ENCODE data around the gene NCAPH2. TPM values are rescaled to one million over a fixed set of nuclear protein-coding genes. Genes with fewer than 3 reads are reported as not detected.

The NCAPH2 gene
- total RNA-seq, result 21.6 and 25.3 TPM in 2 replicates
- 23.1 TPM for polyA plus RNA-seq (2012)

DNA sequence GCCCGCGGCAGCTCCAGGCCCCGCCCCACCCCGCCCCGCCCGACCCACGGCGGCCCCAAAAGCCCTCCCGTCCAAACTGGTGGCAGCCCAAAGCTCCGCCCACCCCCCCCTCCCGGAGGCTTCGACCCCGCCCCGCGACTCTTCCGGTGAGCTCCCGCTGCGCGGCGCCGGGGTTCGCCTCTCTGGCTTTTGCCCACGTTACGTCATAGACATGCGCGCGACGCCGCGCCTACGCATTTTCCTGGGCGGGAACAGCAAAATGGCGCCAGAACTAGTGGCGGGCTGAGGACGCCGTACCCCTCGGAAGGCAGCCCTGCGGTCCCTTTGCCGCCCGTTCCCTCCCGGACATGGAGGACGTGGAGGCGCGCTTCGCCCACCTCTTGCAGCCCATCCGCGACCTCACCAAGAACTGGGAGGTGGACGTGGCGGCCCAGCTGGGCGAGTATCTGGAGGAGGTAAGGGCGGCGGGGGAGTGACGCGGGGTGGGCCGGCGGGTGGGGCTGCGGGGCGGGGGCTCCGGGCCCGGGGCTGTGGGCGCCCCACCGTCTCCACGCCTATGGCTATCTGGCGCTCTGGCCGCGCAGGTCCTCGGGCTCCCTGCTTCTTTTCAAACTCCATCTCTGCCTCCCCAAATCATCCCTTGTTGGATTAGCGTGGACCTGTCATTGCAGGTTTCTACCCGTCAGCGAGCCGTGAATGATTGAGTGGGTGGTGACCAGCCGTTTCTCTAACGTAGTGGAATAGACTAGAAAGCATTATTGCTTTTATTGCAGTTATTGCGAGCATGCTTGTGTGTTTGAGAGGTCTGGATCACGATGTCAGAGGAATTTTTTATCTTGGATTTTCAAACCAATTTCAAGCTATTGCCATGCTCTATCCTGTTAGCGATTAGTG lies at the start of gene NCAPH2:
TSS of gene NCAPH2 (plus strand) at position 234 of the 894 bp plus-strand sequence. CDS start at position 348, 114 bp downstream.
- peak; percentile 98 for DNase-seq (ENCODE audit: low read depth)

DNA sequence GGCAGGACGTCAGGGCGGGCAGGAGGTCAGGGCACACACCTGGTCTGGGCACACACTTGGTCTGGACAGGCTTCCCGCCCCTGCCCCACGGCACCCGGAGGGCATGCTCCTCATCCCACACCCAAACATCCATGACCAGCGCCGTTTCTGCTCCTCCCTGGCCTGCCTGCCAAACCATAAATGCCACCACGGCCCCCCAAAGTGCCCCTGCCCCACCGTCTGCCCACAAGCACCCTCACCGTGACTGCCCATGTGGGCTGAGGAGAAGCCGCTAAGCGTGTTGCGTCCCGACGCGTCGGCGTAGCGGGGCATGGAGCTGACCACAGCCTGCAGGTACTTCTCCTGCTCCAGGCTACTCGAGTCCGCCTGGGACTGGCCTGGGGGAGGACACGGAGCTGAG lies 49.0 kb upstream of the NCAPH2 start:
- DNase-seq (ENCODE audit: low read depth), result no peak

DNA sequence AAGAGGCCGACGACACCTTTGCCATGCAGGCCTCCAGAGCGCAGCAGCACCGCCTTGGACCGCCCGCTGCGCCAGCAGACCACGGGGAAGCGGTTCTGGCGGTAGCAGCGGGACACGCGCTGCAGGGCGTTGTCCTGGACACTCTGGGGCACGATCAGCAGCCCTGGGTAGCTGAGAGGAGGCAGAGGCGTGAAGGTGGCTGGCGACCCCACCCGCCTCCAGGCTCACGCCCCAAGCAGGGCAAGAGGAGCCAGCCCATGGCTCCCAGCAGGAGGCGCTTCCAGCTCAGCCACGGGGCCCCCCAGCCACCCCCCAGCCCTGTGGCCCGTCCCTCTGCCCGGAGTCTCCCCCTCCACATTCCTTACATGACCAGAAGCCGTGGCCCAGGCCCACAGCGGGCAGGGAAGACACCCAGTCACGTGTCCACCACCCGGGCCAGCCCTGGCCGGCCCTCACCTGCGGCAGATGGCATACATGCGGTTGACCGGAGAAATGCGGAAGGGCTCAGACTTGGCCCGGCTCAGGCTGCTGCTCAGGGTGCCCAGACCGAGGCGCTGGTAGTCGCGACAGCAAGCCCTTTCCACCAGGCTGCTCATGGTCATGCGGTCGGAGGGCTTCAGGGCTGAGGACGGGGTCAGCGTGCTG lies 48.4 kb upstream of the NCAPH2 start:
- DNase-seq (ENCODE audit: low read depth), result no peak

DNA sequence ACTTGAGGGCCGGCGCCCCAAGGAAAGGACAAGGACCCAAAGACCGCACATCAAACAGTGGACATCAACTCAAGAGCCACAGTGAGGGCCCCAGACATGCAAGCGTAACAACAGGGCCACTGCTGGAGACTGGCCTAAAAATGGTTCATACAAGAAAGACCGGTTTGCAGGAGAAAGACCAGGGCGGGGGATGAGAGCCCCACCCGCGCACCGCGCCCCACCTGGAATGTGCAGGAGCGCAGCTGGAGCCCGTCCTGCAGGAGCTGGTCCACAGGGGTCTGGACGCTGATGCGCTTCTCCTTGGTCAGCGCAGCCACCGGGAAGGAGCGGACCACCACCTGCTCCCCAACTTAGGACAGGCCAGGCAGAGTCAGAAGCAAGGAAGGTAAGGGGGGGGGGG lies 47.1 kb upstream of the NCAPH2 start:
- no peak for DNase-seq (ENCODE audit: low read depth)

DNA sequence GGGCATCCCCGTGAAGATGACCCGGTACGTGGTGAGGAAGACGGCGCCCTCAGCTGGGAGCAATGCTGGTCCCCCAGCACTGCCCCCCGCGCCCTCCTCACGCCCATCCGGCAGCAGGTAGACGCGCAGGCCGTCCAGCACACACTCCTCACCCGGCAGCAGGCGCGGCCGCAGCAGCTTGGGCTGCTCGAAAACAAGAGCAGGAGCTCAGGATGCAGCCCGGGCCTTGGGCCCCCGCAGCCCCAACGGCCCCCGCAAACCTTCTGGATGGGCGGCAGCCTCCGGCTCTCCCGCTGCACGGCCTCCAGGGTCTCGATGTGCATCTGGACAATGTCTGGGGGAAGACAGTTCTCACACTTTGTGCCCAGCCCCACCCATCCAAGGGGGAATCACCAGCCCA lies 46.5 kb upstream of the NCAPH2 start:
- DNase-seq (ENCODE audit: low read depth), result no peak

DNA sequence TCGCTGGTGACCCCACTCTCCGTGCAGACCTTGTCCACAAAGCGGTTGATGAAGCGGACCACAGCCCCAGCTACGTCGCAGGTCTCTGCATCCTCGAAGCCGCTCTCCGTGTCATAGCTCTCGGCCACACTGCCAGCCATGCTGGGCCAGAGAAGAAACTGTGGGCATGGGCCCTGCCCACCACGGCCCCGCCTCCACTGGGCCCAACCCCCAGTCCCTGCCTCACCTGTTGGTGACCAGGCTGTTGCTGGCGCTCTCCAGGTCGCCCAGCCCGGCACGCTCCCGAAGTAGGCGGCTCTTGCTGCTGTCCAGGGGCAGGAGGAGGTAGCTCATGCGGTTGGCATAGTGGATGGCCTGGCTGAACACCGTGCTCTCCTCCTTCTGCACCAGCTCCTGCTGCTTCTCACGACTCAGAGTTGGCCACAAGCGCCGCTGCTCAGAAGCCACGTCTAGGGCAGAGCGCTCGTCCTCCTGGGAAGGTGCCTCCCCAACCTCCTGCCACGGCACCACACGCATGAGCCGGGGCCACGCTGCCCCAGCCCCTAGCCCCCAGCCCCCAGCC lies 46.0 kb upstream of the NCAPH2 start:
- no peak for DNase-seq (ENCODE audit: low read depth)

DNA sequence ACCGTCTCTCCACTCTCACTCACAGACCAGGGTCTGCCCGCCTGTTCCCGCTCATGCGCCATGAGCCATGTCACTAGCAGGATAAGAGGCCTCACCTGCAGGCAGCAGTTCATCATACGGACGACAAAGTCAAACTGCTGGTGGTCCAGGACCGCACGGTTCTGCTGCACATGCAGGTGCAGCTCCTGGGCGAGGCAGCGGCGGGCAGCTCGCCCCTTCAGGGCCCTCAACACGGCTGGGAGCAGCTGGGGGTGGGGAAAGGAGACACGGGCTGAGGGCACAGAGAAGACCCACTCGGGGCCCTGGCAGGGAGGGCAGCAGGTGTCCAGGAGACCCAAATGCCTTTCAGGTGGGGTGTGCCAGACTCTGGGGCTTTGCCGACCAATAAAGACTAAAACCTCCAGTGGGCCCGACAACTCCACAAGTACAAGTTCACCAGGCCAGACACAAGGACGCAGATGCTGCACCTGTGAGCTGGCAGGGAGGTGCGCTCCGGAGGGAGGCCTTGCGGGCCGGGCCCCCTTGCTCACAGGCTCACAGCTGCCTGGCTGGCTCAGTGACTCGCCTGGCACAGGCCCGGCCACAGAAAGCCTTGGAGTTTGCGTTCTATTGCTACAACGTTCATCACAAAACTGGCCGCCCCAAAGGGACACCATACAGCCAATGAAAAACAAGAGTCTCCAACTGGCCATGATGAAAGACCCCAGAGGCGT lies 44.7 kb upstream of the NCAPH2 start:
- DNase-seq (ENCODE audit: low read depth), result no peak

DNA sequence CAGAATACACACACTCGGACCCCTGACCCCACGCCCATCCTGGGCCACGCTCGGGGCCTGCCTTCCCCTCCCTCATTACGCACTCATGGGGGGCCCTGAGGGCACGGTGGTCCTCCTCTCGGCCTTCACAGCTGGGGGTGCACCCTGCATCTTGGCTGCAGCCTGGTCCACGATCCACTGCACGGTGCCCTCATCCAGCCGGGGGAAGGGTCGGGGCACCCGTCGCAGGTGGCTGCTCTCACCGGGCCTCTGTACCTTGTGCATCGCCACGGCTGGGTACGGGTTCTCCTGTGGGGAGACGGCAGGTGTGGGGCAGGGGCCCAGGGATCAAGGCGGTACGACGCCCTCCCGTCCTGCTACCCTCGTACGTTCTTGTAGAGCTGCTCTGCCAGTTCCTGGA lies 43.6 kb upstream of the NCAPH2 start:
- no peak for DNase-seq (ENCODE audit: low read depth)

DNA sequence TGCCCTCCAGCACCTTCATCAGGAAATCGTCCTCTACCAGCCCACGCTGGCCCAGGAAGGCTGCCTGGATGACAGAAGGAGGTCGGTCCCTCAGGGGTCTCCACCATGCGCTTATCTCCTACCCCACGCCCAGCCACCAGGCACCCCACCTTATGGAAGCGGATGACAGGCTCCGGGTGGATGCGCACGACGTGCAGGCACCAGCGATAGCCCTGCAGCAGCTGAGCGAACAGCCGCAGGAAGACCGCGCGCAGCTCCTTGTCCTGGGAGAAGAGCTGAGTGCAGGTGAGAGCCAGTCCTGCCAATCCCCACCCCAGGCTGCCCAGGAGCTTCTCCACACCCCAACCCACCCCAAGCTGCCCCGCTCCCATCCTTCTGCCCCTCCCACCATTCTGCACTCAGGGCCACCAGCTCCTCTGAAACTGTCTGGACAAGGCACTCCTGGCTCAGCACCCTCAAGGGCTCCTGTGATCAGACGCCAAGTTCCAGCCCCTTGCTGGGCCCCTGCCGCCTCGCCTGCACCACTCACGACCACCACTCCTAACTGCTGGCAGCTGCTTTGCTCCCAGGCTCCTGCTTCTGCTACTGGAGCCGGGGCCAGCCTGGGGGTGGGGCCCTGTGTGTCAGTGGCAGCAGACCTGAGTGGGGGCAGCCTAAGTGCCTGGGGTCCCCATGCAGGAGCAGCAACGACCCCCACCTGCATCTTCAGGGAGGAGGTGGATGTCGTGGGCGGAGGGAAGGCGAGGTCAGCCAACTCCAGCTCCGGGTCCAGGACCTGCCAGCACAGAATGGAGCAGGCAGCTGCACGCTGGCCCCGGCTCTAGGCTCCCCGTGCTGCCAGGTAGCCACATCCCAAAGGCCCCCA lies 42.7 kb upstream of the NCAPH2 start:
- DNase-seq (ENCODE audit: low read depth), result no peak

DNA sequence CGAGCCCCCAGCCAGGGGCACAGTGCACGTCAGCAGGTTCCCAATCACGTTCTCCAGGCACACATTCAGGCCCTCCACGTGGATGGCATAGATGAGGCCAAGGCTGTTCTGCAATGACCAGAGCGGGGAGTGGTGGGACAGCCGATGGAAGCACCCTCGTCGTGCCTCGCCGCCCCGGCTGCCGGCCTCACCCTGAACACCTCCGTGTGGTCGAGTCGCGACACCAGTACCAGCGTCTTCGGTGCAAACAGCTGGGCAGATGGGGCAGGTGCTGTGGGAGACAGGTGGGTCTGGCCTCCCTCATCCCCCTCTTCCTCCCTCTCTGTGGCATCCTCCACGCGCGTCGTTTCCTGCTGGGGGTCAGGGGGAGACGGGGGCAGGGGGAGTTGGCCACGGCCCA lies 40.7 kb upstream of the NCAPH2 start:
- DNase-seq (ENCODE audit: low read depth), result no peak

DNA sequence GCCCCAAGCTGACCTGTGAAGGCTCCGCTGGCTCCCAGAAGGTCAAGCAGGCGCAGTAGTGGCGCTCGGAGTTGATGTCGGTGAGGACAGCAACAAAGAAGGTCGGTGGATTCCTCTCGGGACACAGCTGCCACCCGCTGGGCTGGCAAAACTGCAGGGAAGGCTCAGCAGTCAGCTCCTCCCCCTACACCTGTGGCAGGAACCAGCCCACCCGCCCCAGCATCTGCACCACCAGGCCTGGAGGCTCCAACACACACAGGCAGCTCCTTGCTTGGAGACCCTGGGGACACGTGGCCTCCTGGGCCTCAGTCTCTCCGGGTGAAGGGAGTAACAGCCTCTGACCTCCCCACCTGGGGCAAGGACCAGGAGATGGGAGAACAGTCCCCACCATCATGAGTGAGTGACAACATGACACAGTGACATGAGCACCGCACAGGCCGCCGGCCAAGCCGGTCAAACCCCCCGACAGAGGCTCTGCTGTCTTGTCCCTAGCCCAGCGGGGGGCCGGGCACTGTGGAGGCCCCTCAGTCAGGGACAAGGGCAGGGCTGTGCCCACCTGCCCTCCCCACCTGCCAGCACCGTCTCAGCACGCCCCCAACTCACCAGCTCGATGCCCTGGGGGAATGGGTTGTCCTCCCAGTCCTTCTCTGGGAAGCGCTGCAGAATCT lies 40.1 kb upstream of the NCAPH2 start:
- DNase-seq (ENCODE audit: low read depth), result no peak

DNA sequence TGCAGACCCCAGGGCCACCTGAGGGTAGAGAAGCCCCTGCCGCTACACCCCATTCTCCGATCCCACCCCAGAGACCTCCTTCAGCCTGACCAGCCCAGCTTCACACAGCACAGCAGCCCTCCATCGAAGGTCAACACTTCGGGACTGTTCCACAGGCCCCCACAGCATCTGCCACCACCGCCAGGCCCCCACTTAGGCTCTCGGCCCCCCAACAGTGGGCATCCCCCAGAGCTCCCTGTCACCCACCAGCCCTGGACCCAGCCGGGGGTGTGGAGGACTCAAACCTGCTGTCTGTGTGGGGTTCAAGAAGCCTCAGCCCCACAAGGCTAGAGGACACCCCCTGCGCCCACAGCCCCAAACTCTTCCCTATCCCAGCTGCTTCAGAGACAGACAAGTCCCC lies 39.4 kb upstream of the NCAPH2 start:
- DNase-seq (ENCODE audit: low read depth), result no peak

DNA sequence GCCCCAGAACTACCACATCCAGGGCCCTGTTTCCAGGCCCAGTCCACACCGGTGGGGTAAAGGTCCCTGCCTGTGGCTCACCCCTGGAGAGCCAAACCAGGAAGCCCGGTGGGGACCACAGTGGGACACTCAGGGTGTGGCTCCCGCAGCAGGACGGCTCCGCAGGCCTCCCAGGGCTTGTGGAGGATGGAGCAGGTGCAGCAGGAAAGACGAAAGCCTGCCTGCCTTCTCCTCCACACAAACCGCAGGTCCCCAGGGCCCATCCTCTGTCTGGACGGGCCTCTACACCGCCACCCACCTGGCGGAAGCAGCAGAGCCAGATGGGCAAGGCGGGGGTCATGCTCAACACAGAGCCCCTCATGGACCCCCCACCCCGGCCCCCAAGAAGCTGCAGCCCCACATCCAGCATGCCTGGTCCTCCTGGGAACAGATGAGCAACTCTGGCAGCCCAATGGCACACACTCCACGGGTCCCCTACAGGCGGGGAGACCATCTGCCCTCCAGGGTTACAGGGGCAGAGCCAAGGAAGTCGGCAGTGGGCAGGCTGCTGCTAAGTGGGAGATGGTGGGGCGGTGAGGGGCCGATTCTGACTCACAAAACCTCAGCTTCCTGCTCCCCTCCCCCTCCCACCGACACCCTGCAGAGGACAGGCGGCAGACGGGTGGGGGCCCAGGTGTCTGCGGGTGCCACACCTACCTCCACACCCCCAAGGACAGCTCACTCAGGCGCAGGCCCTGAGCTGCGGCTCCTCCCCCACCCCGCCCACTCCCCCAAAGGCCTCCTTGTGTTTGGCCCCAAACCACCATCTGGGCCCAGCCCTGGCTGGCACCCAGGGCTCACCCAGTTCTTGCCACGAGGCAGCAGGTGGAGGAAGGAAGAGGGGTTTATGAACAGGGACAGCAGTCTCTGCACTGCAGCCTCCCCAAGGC lies 38.4 kb upstream of the NCAPH2 start:
- peak; percentile 87 for DNase-seq (ENCODE audit: low read depth)

DNA sequence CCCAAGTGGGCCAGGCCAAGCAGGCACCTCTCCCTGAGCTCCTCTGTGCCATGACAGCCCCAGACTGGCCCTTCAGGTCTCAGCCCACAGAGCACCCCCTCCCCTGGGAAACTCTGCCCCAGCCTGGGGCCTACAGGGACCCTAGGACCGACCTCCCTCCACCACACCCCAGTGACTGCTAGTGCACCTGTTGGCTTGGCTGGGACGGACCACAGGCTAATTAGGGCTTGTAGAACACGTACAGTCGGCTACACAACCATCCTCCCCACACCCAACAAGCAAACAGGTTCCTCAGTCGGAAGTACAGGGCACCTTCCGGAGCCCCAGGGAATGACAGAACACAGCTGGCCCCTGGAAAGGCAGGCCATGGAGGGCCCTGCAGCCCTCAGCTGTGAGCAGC lies 37.5 kb upstream of the NCAPH2 start:
- peak; percentile 74 for DNase-seq (ENCODE audit: low read depth)

DNA sequence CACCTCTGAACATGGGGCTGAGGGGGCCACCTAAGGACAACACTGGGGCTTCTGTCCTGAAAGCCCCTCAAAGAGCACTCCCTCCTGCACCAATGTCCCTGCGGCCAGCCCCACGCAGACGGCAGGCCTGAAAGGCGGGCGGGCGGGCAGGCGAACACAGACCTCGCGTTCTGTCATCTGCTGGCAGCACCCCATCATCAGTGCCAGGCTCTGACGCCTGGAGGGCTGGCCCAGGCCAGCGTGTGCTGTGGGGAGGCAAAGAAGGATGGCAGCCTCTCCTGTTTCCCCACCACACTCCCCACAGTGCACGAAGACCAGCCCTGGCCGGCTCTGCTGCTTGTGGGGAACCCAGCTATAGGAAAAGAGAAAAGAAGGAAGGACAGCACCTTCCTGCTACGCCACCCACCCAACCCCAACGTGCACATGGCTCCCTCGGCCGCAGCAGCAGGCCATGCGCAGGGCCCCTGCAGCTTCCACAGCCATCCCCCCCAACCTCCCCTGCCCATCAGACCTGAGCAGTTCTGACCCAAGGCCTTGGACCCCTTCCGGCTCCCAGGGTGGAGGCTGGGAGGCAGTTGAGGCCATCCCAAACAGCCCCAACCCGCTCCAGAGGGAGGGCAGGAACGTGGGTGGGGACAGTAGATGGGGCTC lies 36.7 kb upstream of the NCAPH2 start:
- no peak for DNase-seq (ENCODE audit: low read depth)

DNA sequence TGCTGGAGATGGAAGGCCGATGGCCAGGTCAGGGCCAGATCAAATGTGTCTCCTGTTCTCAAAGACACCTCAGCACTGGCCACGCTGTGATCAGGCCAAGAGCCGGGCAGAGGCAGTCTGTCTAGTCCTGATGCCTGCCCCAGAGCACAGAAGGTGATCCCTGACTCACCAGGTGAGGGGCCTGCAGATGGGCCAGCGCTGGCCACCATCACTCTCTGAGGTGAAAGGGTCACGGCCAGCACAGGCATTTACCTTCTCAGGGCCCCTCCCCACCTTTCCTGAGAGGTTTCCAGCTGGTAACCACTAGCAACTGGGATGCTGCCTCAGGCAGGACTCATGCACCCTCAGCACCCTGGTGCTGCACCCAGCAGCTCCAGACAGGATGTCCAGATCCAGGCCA lies 36.1 kb upstream of the NCAPH2 start:
- no peak for DNase-seq (ENCODE audit: low read depth)

DNA sequence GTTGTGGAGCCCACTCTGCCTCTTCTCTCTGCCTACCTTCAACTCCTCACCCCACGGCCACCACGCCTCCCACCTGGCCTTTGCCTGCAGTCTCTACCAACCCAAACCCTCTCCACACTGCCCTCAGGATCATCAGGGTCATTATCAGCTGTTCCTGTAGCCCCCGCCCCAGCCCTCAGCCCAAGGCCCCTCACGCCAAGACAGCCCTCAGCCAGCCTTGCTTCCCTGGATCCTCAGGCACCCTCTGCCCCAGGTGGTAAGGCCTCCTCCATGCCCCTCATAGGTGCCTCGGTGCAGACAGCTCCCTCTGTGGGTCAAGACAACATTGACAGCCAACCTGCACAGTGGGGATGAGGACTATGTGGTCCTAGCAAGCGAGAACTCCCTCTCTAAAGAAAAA lies 34.9 kb upstream of the NCAPH2 start:
- no peak for DNase-seq (ENCODE audit: low read depth)

DNA sequence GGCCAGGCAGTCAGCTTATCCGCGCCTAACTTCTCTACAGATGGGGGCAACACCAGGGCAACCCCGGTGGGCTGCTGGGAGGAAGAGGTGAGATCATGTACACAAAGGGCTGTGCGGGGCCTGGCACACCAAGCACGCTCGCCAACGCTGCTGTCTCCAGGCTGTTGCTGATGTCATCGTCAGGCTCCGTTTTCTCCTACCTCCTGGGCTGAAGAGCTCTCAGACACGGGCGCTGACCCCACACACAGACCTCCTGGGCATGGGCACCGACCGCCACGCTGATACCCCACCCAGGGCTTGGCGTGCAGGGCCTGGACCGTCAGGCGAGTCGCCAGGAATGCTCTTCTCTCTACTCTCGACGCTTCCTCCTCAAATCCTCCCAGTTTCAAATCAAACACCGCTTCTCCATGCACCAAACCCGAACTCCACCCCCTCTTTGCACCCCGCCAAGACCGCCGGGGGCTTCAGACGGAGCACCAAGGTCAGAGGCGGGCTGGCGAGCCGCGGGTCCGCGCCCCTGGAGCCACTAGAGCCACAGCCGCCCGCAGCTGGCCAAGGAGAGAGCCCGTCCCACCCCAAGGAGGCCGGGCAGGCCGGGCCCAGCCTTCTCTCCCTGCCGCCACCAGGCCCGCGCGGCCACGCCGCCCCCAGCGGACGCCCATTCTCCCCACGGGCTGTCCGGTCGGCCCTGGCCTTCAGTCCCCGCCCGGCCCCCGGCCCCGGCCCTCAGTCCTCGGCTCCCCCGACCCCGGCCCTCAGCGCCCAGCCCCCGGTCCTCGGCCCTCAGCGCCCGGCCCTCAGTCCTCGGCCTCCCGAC lies 34.0 kb upstream of the NCAPH2 start:
- peak; percentile 51 for DNase-seq (ENCODE audit: low read depth)
